GM12878 (cell line): Measurements from ENCODE around the gene THRAP3. TPM values are rescaled to one million over a fixed set of nuclear protein-coding genes. Genes with fewer than 3 reads are reported as not detected.
A peak's percentile ranks its signal among the peaks of the same experiment; 100 is the strongest.

Experiments
- ATAC-seq: fragments of 200-7000 bp; cut with Tn5 transposase; 3 replicates; pipeline ENCODE4 v1.9.1; 2020; ENCODE audit warnings: mild to moderate bottlenecking, moderate library complexity
- BruUV-seq: library from RNA; stranded (reverse); fragments of 400-500 nt; replicated peaks from 2 replicates; lab custom pipeline; 2021; lab: Mats Ljungman, UMichigan
- CTCF ChIA-PET: fragments of 300-600 bp; sonication (Branson Sonifier 250); formaldehyde crosslinking; extraction: SDS; loops from one replicate; lab custom pipeline; 2021; ENCODE audit warnings: inconsistent platforms; lab: Yijun Ruan, JAX
- POLR2A ChIA-PET: fragments of 350-600 bp; formaldehyde crosslinking; extraction: SDS; loops from one replicate; lab custom pipeline; 2021; ENCODE audit warnings: inconsistent platforms; lab: Charles Lee
- RAD21 ChIA-PET: fragments of 300-600 bp; sonication (Branson Sonifier 250); formaldehyde crosslinking; loops from one replicate; lab custom pipeline; 2023; ENCODE audit warnings: antibody characterized with exemption; ENCODE audit not compliant: unreplicated experiment; lab: Charles Lee
- SMC1A ChIA-PET: fragments of 300-600 bp; sonication (Branson Sonifier 250); formaldehyde crosslinking; loops from one replicate; lab custom pipeline; 2023; ENCODE audit not compliant: unreplicated experiment, uncharacterized antibody; lab: Charles Lee
- DNase-seq: peaks from one replicate; pipeline ENCODE4 v3.0.0-alpha.2; 2011; ENCODE audit warnings: low read depth, low spot score
- FAIRE-seq: peaks from 3 replicates; lab custom pipeline; 2011; peaks lifted over from hg19 to GRCh38; lab: Jason Lieb, UNC
- H2AFZ ChIP-seq: 2 replicates; pipeline ENCODE4 v1.6.0; 2011; ENCODE audit warnings: low read depth, low read length, control low read depth; ENCODE audit not compliant: control insufficient read depth
- H3K27ac ChIP-seq: 2 replicates; pipeline ENCODE4 v1.5.1; 2011; ENCODE audit warnings: control low read depth; ENCODE audit not compliant: control insufficient read depth, insufficient read depth
- H3K27me3 ChIP-seq, 2 experiments: replicated peaks in 1 of 2; 2 replicates each; pipeline versions ENCODE4 v1.6.0 to v1.6.1; 2011; ENCODE audit warnings: low read length in 1 of 2; ENCODE audit not compliant: control insufficient read depth in 2 of 2, insufficient read depth in 2 of 2
- H3K36me3 ChIP-seq, 2 experiments: 2 replicates each; pipeline ENCODE4 v1.5.1; 2011; ENCODE audit warnings: low read length in 1 of 2; ENCODE audit not compliant: control insufficient read depth in 2 of 2, insufficient read depth in 2 of 2
- H3K4me1 ChIP-seq: 2 replicates; pipeline ENCODE4 v1.6.1; 2011; ENCODE audit warnings: mild to moderate bottlenecking, low read length, moderate library complexity, mixed read lengths; ENCODE audit not compliant: control insufficient read depth, insufficient read depth
- H3K4me2 ChIP-seq: 2 replicates; pipeline ENCODE4 v1.6.0; 2011; ENCODE audit warnings: control low read depth; ENCODE audit not compliant: control insufficient read depth, insufficient read depth
- H3K4me3 ChIP-seq: fragments of 200-600 bp; sonication (generic); 2 replicates; pipeline ENCODE4 v1.5.1; 2016
- H3K79me2 ChIP-seq: 2 replicates; pipeline ENCODE4 v1.6.0; 2011; ENCODE audit warnings: low read length; ENCODE audit not compliant: control insufficient read depth, insufficient read depth
- H3K9ac ChIP-seq: 2 replicates; pipeline ENCODE4 v1.8.0; 2011; ENCODE audit warnings: low read length, control low read depth, mixed read lengths; ENCODE audit not compliant: control insufficient read depth, insufficient read depth
- H3K9me3 ChIP-seq: replicated peaks from 3 replicates; pipeline ENCODE4 v1.5.1; 2011; ENCODE audit warnings: mild to moderate bottlenecking, low read length; ENCODE audit not compliant: control insufficient read depth, insufficient read depth
- H4K20me1 ChIP-seq: 2 replicates; pipeline ENCODE4 v1.6.0; 2011; ENCODE audit not compliant: control insufficient read depth, insufficient read depth
- BHLHE40 ChIP-seq, 2 experiments: fragments of 450-650 bp in 1 of 2; IDR thresholded peaks; 2 replicates each; pipeline ENCODE4 v1.6.1; 2011 to 2017; ENCODE audit warnings: low read depth in 2 of 2, borderline replicate concordance in 1 of 2, improper control_type of control experiment in 1 of 2, low read length in 1 of 2, mild to moderate bottlenecking in 1 of 2
- HDGF ChIP-seq: fragments of 450-650 bp; IDR thresholded peaks from 2 replicates; pipeline ENCODE4 v1.6.1; 2016; ENCODE audit warnings: antibody characterized with exemption
- WGBS: methylation state at CpG from one replicate; pipeline ENCODE4 v1.1.6; 2016; ENCODE audit warnings: low lambda C conversion rate; ENCODE audit not compliant: insufficient replicate concordance, insufficient coverage; ENCODE audit errors: missing lambda C conversion rate; 5-methylcytosine and 5-hydroxymethylcytosine counted together
- in situ Hi-C: fragments of 300-500 bp; cut with MboI; formaldehyde crosslinking; loops from 9 replicates; pipeline ENCODE4 v1.14.3; 2018; ENCODE audit warnings: mixed read lengths
- intact Hi-C: fragments of 100-400 bp; cut with micrococcal nuclease; formaldehyde crosslinking; loops from one replicate; pipeline ENCODE4 v1.14.2; 2022; ENCODE audit not compliant: unreplicated experiment
- polyA plus RNA-seq, 11 experiments: library from polyadenylated mRNA; depleted of rRNA in 4 of 11; unstranded in 6 of 11; stranded (reverse) in 5 of 11; fragments of >200 nt; fragmentation: Nextera tagmentation in 4 of 11; fragmentation: Illumina TruSeq in 1 of 11; extraction: Ambion mirVana in 4 of 11; extraction: Trizol in 1 of 11; gene quantifications; 1 replicate in 1 of 11; 2 replicates in 10 of 11; pipeline versions ENCODE4 v1.2.1 to v1.2.3, GENCODE V29; 2011 to 2016; ENCODE audit warnings: inconsistent platforms in 2 of 11, missing spikeins in 2 of 11, low read depth in 1 of 11
- total RNA-seq, 4 experiments: library from RNA; depleted of rRNA in 3 of 4; stranded (reverse); fragments of >200 nt in 3 of 4; fragmentation: Illumina TruSeq in 1 of 4; extraction: Trizol in 1 of 4; gene quantifications; 2 replicates each; pipeline versions ENCODE4 v1.2.1 to v1.2.3, GENCODE V29; 2013 to 2021
- TF ChIP-seq, protein P1 (sequence below): fragments of 450-650 bp; IDR thresholded peaks from 2 replicates; pipeline ENCODE4 v1.6.1; 2017; ENCODE audit warnings: mild to moderate bottlenecking, moderate library complexity

THRAP3 gene
- total and polyA plus RNA-seq, 10 of the 15 experiments (the other 5 are each of a cell fraction or from before 2014, with no cell fraction given) = 76.3 to 173 (median 136) TPM

DNA sequence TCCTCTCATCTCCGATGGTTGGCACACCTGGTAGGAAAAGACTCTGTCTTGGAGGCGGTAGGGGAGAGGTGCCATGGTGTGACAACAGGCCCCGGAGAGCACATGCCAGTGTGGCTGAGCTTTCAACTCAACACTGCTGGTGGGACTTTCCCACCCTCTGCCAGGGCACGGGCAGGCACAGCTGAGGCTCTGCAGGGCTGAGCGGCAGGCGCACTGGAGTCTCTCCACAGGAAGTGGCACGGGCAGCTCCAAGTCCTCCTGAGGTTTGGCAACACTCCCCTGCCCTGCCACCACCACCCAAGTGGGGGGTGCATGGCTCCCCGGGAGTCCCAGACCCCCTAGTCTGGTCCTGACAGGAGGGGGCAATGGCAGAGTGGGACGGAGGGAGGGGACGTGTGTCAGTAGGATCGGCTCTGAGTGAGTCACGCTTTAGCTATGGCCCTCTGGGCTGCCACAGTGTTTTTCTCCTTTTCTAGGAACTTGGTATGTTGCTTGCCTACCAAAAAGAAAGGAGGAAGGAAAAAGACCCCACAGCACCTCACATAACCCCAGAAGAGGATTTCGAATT lies 126.5 kb downstream of the THRAP3 start:
- H3K9me3 ChIP-seq = no peaks in the 10 kb centered on the region
- H3K9ac ChIP-seq = no peak overlapping the region
- SMC1A ChIA-PET = interaction anchor here (1.2 to 3.6 kb wide), 7 partner anchors 9 to 72 kb away, joined by 3 to 24 read pairs (median 7); partner anchors contain the start of gene LSM10
- 43% methylated on average over 13 of the region's 13 CpGs for WGBS
- intact Hi-C loops = no loop called here
- no peak overlapping the region for H3K4me2 ChIP-seq
- H3K27ac ChIP-seq = peak overlapping the region; percentile 79
- RAD21 ChIA-PET = interaction anchor here (1.4 to 1.6 kb wide), 2 partner anchors 18 to 39 kb away, joined by 3 to 6 read pairs; no protein-coding TSS in a partner anchor
- peaks cover 37% of the 10 kb centered on the region for H3K4me1 ChIP-seq
- in situ Hi-C loops = no loop called here
- no peaks in the 10 kb centered on the region for H4K20me1 ChIP-seq
- CTCF ChIA-PET = interaction anchor here (1.4 to 13.5 kb wide), 3 partner anchors 9 to 69 kb away, joined by 5 to 157 read pairs (median 10); no protein-coding TSS in a partner anchor
- no peaks in the 10 kb centered on the region; the same call in 1 of the 2 replicates for H3K79me2 ChIP-seq
- DNase-seq = no peak
- FAIRE-seq = no peak
- no TSS peak for BruUV-seq
- peaks cover 16 to 25% of the 10 kb centered on the region in 2 experiments; a peak in 3 of 4 replicates for H3K36me3 ChIP-seq
- ATAC-seq = peak; percentile 49
- no peak overlapping the region for H3K4me3 ChIP-seq
- no peaks in the 10 kb centered on the region for H3K27me3 ChIP-seq
- POLR2A ChIA-PET = interaction anchor here (0.5 to 2.6 kb wide), 4 partner anchors 17 to 54 kb away, joined by 3 to 15 read pairs (median 6); no protein-coding TSS in a partner anchor
- H2AFZ ChIP-seq = no peak overlapping the region
- TF ChIP-seq, protein P1, sequence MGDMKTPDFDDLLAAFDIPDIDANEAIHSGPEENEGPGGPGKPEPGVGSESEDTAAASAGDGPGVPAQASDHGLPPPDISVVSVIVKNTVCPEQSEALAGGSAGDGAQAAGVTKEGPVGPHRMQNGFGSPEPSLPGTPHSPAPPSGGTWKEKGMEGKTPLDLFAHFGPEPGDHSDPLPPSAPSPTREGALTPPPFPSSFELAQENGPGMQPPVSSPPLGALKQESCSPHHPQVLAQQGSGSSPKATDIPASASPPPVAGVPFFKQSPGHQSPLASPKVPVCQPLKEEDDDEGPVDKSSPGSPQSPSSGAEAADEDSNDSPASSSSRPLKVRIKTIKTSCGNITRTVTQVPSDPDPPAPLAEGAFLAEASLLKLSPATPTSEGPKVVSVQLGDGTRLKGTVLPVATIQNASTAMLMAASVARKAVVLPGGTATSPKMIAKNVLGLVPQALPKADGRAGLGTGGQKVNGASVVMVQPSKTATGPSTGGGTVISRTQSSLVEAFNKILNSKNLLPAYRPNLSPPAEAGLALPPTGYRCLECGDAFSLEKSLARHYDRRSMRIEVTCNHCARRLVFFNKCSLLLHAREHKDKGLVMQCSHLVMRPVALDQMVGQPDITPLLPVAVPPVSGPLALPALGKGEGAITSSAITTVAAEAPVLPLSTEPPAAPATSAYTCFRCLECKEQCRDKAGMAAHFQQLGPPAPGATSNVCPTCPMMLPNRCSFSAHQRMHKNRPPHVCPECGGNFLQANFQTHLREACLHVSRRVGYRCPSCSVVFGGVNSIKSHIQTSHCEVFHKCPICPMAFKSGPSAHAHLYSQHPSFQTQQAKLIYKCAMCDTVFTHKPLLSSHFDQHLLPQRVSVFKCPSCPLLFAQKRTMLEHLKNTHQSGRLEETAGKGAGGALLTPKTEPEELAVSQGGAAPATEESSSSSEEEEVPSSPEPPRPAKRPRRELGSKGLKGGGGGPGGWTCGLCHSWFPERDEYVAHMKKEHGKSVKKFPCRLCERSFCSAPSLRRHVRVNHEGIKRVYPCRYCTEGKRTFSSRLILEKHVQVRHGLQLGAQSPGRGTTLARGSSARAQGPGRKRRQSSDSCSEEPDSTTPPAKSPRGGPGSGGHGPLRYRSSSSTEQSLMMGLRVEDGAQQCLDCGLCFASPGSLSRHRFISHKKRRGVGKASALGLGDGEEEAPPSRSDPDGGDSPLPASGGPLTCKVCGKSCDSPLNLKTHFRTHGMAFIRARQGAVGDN = peak; percentile 53; the same call in 1 of the 2 replicates
- TF ChIP-seq BHLHE40 (IDR thresholded peaks at IDR 0.05; ENCODE audit: borderline replicate concordance in 1 of 2, low read depth in 2 of 2, low read length in 1 of 2) = peak in 1 of 2 experiments; percentile 53; a peak in 1 of 4 replicates
- TF ChIP-seq HDGF = no peak
- TF ChIP-seq, all 136 proteins: peak for 2
